ENCODE results near the gene SYTL3.
"Not testable (repeated sequence)": the region's sequence is repeated elsewhere in the genome, so short reads cannot be mapped to it uniquely, and the experiment has no call there.

The SYTL3 gene

DNA sequence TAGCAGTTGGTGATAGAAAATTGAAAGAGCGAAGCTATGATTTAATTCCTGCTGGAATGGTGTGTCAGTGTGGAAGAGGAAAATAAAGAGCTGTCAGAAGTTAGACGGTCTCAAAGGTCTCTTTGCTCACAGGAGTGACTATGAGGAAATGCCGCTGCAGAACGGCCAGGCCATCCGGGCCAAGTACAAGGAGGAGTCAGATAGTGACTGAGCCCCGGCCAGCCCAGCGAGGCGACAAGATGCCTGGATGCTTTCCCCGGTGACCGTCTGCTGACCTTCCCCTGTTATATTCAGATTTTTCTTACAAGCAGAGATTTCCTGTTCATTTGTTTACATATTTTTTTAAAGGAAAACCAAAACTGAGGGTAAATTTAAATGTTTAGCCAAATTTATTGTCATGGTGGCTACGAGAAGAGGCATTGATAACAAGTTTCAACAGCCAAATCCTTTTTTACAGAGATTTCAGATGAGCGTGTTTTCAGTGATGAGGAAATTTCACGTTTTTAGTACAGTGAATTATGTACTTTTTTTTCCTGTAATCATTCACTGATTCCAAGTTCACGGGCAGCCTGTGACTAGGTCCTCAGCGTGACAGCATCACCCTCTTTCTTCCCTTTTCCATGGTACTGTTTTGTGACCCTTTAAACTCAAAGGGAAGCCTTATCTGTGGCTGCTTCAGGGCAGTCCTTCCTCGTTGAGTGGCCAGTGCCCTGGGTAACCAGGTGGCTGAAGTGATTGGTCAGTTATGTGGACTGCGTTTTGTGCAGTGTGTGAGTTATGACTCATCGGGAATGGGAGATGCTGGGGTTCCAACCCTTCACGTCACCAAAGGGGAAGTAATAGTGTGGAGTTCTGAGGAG, 17.9 kb upstream of the SYTL3 start:
- peaks cover 73% of the 10 kb centered on the region for H3K36me3 ChIP-seq (ENCODE audit: insufficient read depth, low read length)
- H3K27ac ChIP-seq (ENCODE audit: low read length): no peak overlapping the region
- H2AFZ ChIP-seq (ENCODE audit: low read depth, low read length): no peak overlapping the region
- no peaks in the 10 kb centered on the region for H3K27me3 ChIP-seq (ENCODE audit: insufficient read depth, low read length, poor library complexity)
- H3K4me3 ChIP-seq (ENCODE audit: low read depth in 1 of 2, low read length in 2 of 2): no peak overlapping the region
- H3K4me1 ChIP-seq (ENCODE audit: insufficient read depth, low read length): no peaks in the 10 kb centered on the region
- no peak overlapping the region for H3K4me2 ChIP-seq (ENCODE audit: insufficient read depth, low read length)
- no peak for ATAC-seq (ENCODE audit: insufficient read depth, low read depth)
- H3K9me3 ChIP-seq (ENCODE audit: insufficient read depth, low read length, severe bottlenecking): no peaks in the 10 kb centered on the region
- DNase-seq: no peak
- peaks cover 17% of the 10 kb centered on the region; the same call in 1 of the 2 replicates for H4K20me1 ChIP-seq (ENCODE audit: insufficient read depth, low read length)
- TF ChIP-seq EZH2 (IDR thresholded peaks at IDR 0.05; ENCODE audit: borderline replicate concordance, low read depth, low read length, severe bottlenecking): no peak
- TF ChIP-seq, protein P1, sequence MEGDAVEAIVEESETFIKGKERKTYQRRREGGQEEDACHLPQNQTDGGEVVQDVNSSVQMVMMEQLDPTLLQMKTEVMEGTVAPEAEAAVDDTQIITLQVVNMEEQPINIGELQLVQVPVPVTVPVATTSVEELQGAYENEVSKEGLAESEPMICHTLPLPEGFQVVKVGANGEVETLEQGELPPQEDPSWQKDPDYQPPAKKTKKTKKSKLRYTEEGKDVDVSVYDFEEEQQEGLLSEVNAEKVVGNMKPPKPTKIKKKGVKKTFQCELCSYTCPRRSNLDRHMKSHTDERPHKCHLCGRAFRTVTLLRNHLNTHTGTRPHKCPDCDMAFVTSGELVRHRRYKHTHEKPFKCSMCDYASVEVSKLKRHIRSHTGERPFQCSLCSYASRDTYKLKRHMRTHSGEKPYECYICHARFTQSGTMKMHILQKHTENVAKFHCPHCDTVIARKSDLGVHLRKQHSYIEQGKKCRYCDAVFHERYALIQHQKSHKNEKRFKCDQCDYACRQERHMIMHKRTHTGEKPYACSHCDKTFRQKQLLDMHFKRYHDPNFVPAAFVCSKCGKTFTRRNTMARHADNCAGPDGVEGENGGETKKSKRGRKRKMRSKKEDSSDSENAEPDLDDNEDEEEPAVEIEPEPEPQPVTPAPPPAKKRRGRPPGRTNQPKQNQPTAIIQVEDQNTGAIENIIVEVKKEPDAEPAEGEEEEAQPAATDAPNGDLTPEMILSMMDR (IDR thresholded peaks at IDR 0.05; ENCODE audit: borderline replicate concordance, extremely low read depth, low read length, poor library complexity, severe bottlenecking): no peak
- H3K9ac ChIP-seq (ENCODE audit: low read depth, low read length): no peak overlapping the region
- no peaks in the 10 kb centered on the region for H3K79me2 ChIP-seq (ENCODE audit: insufficient read depth, low read length)

GRCh38 chr6:158632538-158633119, 17.2 kb upstream of the SYTL3 start:
- H3K4me3 ChIP-seq (ENCODE audit: low read depth in 1 of 2, low read length in 2 of 2); H3K9ac ChIP-seq (ENCODE audit: low read depth, low read length); H3K27ac ChIP-seq (ENCODE audit: low read length); ATAC-seq (ENCODE audit: insufficient read depth, low read depth); H3K27me3 ChIP-seq (ENCODE audit: insufficient read depth, low read length, poor library complexity); H3K79me2 ChIP-seq (ENCODE audit: insufficient read depth, low read length); H2AFZ ChIP-seq (ENCODE audit: low read depth, low read length); H3K9me3 ChIP-seq (ENCODE audit: insufficient read depth, low read length, severe bottlenecking); DNase-seq; H3K4me2 ChIP-seq (ENCODE audit: insufficient read depth, low read length); H3K4me1 ChIP-seq (ENCODE audit: insufficient read depth, low read length): not testable (repeated sequence)
- H4K20me1 ChIP-seq (ENCODE audit: insufficient read depth, low read length): peaks cover 20% of the 10 kb centered on the region; the same call in 1 of the 2 replicates
- H3K36me3 ChIP-seq (ENCODE audit: insufficient read depth, low read length): peaks cover 73% of the 10 kb centered on the region

GRCh38 chr6:158633127-158633526, 16.7 kb upstream of the SYTL3 start:
- Histone ChIP-seq H3K79me2 (ENCODE audit: insufficient read depth, low read length) (no peaks in the 10 kb centered on the region), H4K20me1 (ENCODE audit: insufficient read depth, low read length) (peaks cover 21% of the 10 kb centered on the region; the same call in 1 of the 2 replicates), H3K27ac (ENCODE audit: low read length) (no peak overlapping the region), H3K4me2 (ENCODE audit: insufficient read depth, low read length) (no peak overlapping the region), H3K4me3 (ENCODE audit: low read depth in 1 of 2, low read length in 2 of 2) (no peak overlapping the region), H3K4me1 (ENCODE audit: insufficient read depth, low read length) (no peaks in the 10 kb centered on the region), H2AFZ (ENCODE audit: low read depth, low read length) (no peak overlapping the region), H3K9me3 (ENCODE audit: insufficient read depth, low read length, severe bottlenecking) (no peaks in the 10 kb centered on the region), H3K9ac (ENCODE audit: low read depth, low read length) (no peak overlapping the region), H3K36me3 (ENCODE audit: insufficient read depth, low read length) (peaks cover 70% of the 10 kb centered on the region), H3K27me3 (ENCODE audit: insufficient read depth, low read length, poor library complexity) (no peaks in the 10 kb centered on the region)
- ATAC-seq (ENCODE audit: insufficient read depth, low read depth): no peak
- no peak for DNase-seq
- TF ChIP-seq, protein P1 (IDR thresholded peaks at IDR 0.05; ENCODE audit: borderline replicate concordance, extremely low read depth, low read length, poor library complexity, severe bottlenecking): no peak
- no peak for TF ChIP-seq EZH2 (IDR thresholded peaks at IDR 0.05; ENCODE audit: borderline replicate concordance, low read depth, low read length, severe bottlenecking)
